ENCODE measurements around the gene BANP.

DNA sequence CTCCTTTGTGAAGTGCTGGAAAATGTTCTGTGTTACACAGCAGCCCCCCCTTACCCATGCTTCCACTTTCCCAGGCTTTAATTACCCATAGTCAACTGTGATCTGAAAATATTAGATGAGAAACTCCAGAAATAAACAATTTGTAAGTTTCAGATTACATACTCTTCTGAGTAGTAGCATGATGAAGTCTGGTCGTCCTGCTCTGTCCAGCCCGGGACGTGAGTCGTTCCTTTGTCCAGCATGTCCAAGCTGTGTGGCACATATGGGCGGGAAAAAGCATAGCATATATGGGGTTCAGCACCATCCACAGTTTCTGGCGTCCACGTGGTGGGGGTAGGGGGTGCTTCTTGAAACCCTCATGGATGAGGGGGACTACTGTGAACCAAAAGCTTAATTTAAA, 83.5 kb downstream of the BANP start:
- no peak for TF ChIP-seq CTCF (IDR thresholded peaks at IDR 0.05)
- TF ChIP-seq POLR2A (IDR thresholded peaks at IDR 0.05), result no peak
